Adrenal gland (tissue), 12 donors: ENCODE results near the gene FTSJ1. TPM values are rescaled to one million over a fixed set of nuclear protein-coding genes. Genes with fewer than 3 reads are reported as not detected.
A peak's percentile ranks its signal among the peaks of the same experiment; 100 is the strongest.

ENCODE experiments used
- DNase-seq, 7 donors: peaks; one replicate each; pipeline ENCODE4 v3.0.0-alpha.2; 2019 to 2020
- H3K27ac ChIP-seq, 5 donors: fragments of 200-600 bp; sonication (generic) in 4 of 5; 1 replicate in 3 of 5; 2 replicates in 2 of 5; pipeline versions ENCODE4 v1.5.1 to v1.8.0; 2016 to 2020; ENCODE audit warnings: mild to moderate bottlenecking in 1 of 5
- H3K27me3 ChIP-seq: fragments of 200-600 bp; 2 replicates; pipeline ENCODE4 v1.8.0; 2021
- H3K36me3 ChIP-seq, 2 donors: fragments of 200-600 bp; replicated peaks in 1 of 2; 1 replicate in 1 of 2; 2 replicates in 1 of 2; pipeline versions ENCODE4 v1.5.1 to v1.8.0; 2018 to 2022
- H3K4me1 ChIP-seq, 2 donors: fragments of 200-600 bp; replicated peaks in 1 of 2; 1 replicate in 1 of 2; 2 replicates in 1 of 2; pipeline versions ENCODE4 v1.5.1 to v1.8.0; 2018 to 2021
- H3K4me3 ChIP-seq, 4 donors: fragments of 200-600 bp; sonication (generic) in 3 of 4; one replicate each; pipeline ENCODE4 v1.5.1; 2016 to 2018
- H3K9me3 ChIP-seq, 3 donors: fragments of 200-600 bp; sonication (generic) in 1 of 3; replicated peaks in 1 of 3; 1 replicate in 2 of 3; 2 replicates in 1 of 3; pipeline versions ENCODE4 v1.5.1 to v1.8.0; 2016 to 2021
- CTCF ChIP-seq, 6 experiments: fragments of 450-650 bp in 4 of 6; fragments of 200-600 bp in 2 of 6; sonication (generic) in 1 of 6; IDR thresholded peaks; 1 replicate in 5 of 6; 2 replicates in 1 of 6; pipeline versions ENCODE4 v1.5.1 to v1.8.0; 2016 to 2021; ENCODE audit warnings: antibody characterized with exemption in 6 of 6, mild to moderate bottlenecking in 2 of 6, moderate library complexity in 1 of 6
- POLR2A ChIP-seq, 2 donors: fragments of 450-650 bp; IDR thresholded peaks; one replicate each; pipeline ENCODE4 v1.6.1; 2017; ENCODE audit warnings: antibody characterized with exemption in 2 of 2, mild to moderate bottlenecking in 2 of 2, moderate library complexity in 1 of 2
- WGBS, 4 donors: extraction: QIAGEN DNeasy Blood & Tissue Kit in 2 of 4; methylation state at CpG; one replicate each; pipeline versions ENCODE4 v1.1.5 to v1.1.7; 2013 to 2017; 5-methylcytosine and 5-hydroxymethylcytosine counted together
- intact Hi-C, 2 donors: fragments of 100-400 bp; cut with DNase I; formaldehyde crosslinking; loops; one replicate each; pipeline versions ENCODE4 v1.14.1 to v1.15.0; 2022 to 2023
- polyA plus RNA-seq, 3 donors: library from polyadenylated mRNA; stranded (reverse); fragments of 200-250 nt in 2 of 3; fragments of 350-450 nt in 1 of 3; fragmentation: Illumina TruSeq in 1 of 3; extraction: RNeasy Lipid Tissue Mini Kit (QIAGEN cat#74804) in 1 of 3; gene quantifications; one replicate each; pipeline ENCODE4 v1.2.3, GENCODE V29; 2013 to 2014
- total RNA-seq, 9 donors: library from RNA; depleted of rRNA in 4 of 9; stranded (reverse); fragments of >200 nt in 4 of 9; fragments of 120-200 nt in 1 of 9; fragmentation: NEBNext Ultra II Directional in 1 of 9; extraction: Animal tissue kit (Norgen Biotek cat#: 25700) in 1 of 9; gene quantifications; one replicate each; pipeline versions ENCODE4 v1.1.0 to v1.2.4, GENCODE V29; 2013 to 2023
- donor health status: healthy with polysubstance abuse.
- donor health status: Bipolar disorder and iron deficiency.
- donor health status: DM: yes; HTN: yes; CAD: no.
- donor health status: DM: no; HTN: no; CAD: no.
- donor health status: DM: no; HTN: no; CAD: no.
- donor health status: DM: yes; HTN: yes; CAD: no.

FTSJ1 gene
- total and polyA plus RNA-seq, 12 donors, result 27.8 to 83.4 (median 42.6) TPM

- Histone ChIP-seq H3K27ac (no peak overlapping the region), H3K9me3 (no peaks in the 10 kb centered on the region), H3K4me3 (no peak overlapping the region), H3K4me1 (no peaks in the 10 kb centered on the region), H3K36me3 (no peaks in the 10 kb centered on the region), H3K27me3 (no peaks in the 10 kb centered on the region)
- 65 to 77% (median 75%) methylated on average over 10 of the region's 10 CpGs; no CpG with 5 or more reads in 1 of the 4 donors for WGBS, 4 donors
- intact Hi-C loops, result no loop called here
- DNase-seq, result no peak
- TF ChIP-seq CTCF (IDR thresholded peaks at IDR 0.05) (no peak), POLR2A (IDR thresholded peaks at IDR 0.05) (no peak)
These were observed 10.6 kb upstream of the FTSJ1 start for GRCh38 chrX:48465336-48465933.

DNA sequence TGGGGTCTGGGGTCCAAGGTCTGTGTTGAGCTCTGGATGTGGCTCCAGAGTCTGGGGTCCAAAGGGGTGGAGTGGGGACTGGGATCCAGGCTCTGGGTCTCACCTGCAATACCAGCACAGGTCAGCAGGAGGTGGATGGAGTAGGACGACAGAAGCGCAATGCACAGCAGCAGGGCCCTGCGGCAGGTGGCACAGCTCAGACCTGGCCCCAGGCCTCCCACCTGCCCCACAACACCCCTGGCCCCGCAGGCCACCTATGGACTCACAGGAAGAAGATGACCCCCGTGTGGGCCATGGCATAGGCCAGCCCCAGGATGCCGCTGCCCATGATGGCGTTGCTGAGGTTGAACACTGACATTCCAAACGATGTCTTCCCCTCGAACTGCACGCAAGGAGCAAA, 9.3 kb upstream of the FTSJ1 start:
- DNase-seq, result no peak
- Histone ChIP-seq H3K36me3 (no peaks in the 10 kb centered on the region), H3K4me3 (no peak overlapping the region), H3K4me1 (no peaks in the 10 kb centered on the region), H3K9me3 (no peaks in the 10 kb centered on the region), H3K27ac (no peak overlapping the region), H3K27me3 (no peaks in the 10 kb centered on the region)
- intact Hi-C loops, result no loop called here
- WGBS, 4 donors, result 83 to 96% (median 89%) methylated on average over 3 to 10 of the region's 10 CpGs
- TF ChIP-seq CTCF (IDR thresholded peaks at IDR 0.05) (peak in 1 of 6 experiments; percentile 6), POLR2A (IDR thresholded peaks at IDR 0.05) (no peak)

DNA sequence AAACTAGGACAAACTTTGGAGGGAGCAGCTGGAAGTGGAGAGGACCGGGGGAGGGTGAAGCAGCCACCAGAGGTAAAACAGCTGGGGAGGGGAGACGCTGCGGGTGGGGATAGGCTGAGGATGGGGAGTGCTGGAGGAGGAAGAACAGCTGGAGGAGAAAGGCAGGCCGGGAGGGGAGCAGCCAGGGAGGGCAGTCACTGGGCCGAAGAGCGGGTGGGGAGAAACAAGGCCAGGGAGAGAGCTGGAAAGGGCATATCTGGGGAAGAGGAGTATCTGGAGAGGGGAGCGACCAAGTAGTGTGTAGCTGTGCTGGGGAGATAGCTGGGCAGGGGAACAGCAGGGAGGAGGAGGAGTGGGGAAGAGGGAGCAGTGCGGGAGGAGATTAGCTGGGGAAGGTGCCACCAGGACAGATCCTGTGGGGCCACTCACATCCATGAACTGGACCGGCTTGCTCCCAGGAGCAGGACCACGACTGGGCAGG, 8.7 kb upstream of the FTSJ1 start:
- intact Hi-C loops, result no loop called here
- no peaks in the 10 kb centered on the region for H3K4me1 ChIP-seq

DNA sequence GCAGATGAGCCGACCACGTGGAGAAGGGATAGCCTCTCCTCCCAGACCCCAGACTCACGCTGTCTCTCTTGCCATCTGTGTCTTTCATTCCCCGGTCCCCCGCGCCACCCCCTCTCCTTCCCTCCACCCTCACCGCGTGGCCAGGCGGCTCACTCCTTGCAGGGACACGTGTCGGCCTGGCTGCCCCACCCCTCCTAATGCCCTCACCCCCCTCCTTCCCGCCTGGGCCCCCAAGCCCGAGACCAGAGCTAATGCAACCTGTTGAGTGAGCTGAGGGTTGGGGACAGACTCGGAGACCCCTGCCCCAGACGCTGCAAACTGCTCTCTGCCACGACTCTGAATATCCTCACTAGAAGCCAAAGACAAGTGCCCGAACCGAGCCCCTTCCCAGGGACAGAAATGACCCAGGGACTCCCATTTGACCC, 7.7 kb upstream of the FTSJ1 start:
- Histone ChIP-seq H3K9me3 (no peaks in the 10 kb centered on the region), H3K4me1 (no peaks in the 10 kb centered on the region), H3K27ac (no peak overlapping the region), H3K4me3 (peak overlapping the region in 1 of 4 donors; percentile 38), H3K36me3 (no peaks in the 10 kb centered on the region), H3K27me3 (no peaks in the 10 kb centered on the region)
- WGBS, 4 donors, result 0 to 31% (median 16%) methylated on average over 1 to 18 of the region's 18 CpGs
- peak in 1 of 7 donors; percentile 11 for DNase-seq
- intact Hi-C loops, result no loop called here
- no peak for TF ChIP-seq CTCF (IDR thresholded peaks at IDR 0.05)
- no peak for TF ChIP-seq POLR2A (IDR thresholded peaks at IDR 0.05)

More for the DNA sequence above, 8.7 kb upstream of the FTSJ1 start:
- Histone ChIP-seq H3K4me3 (no peak overlapping the region), H3K27me3 (no peaks in the 10 kb centered on the region), H3K27ac (no peak overlapping the region), H3K9me3 (no peaks in the 10 kb centered on the region), H3K36me3 (no peaks in the 10 kb centered on the region)
- 54 to 68% (median 63%) methylated on average over 10 of the region's 10 CpGs for WGBS, 4 donors
- no peak for TF ChIP-seq CTCF (IDR thresholded peaks at IDR 0.05)
- no peak for TF ChIP-seq POLR2A (IDR thresholded peaks at IDR 0.05)
- no peak for DNase-seq
